Suprapubic skin (tissue), 4 donors: ENCODE data around the gene HDDC3. TPM values are rescaled to one million over a fixed set of nuclear protein-coding genes. Genes with fewer than 3 reads are reported as not detected.
A peak's percentile ranks its signal among the peaks of the same experiment; 100 is the strongest.

Source experiments
- DNase-seq, 2 donors: peaks; one replicate each; pipeline ENCODE4 v3.0.0-alpha.2; 2019; ENCODE audit warnings: low spot score in 2 of 2
- H3K27ac ChIP-seq: fragments of 200-600 bp; sonication (generic); one replicate; pipeline ENCODE4 v1.5.1; 2019
- H3K27me3 ChIP-seq: fragments of 200-600 bp; sonication (generic); one replicate; pipeline ENCODE4 v1.5.1; 2019
- H3K36me3 ChIP-seq: fragments of 200-600 bp; sonication (generic); one replicate; pipeline ENCODE4 v1.5.1; 2019
- H3K4me1 ChIP-seq: fragments of 200-600 bp; sonication (generic); one replicate; pipeline ENCODE4 v1.5.1; 2019
- H3K4me3 ChIP-seq: fragments of 200-600 bp; sonication (generic); one replicate; pipeline ENCODE4 v1.5.1; 2019; ENCODE audit warnings: mild to moderate bottlenecking
- H3K9me3 ChIP-seq: fragments of 200-600 bp; sonication (generic); one replicate; pipeline ENCODE4 v1.5.1; 2019
- CTCF ChIP-seq, 2 donors: fragments of 200-600 bp in 1 of 2; fragments of 450-650 bp in 1 of 2; sonication (generic) in 1 of 2; IDR thresholded peaks; one replicate each; pipeline ENCODE4 v1.5.1; 2016 to 2019; ENCODE audit warnings: antibody characterized with exemption in 2 of 2, mild to moderate bottlenecking in 1 of 2, moderate library complexity in 1 of 2
- EP300 ChIP-seq: sonication (generic); formaldehyde crosslinking; IDR thresholded peaks from one replicate; pipeline ENCODE4 v1.6.1; 2017; ENCODE audit warnings: antibody characterized with exemption
- POLR2A ChIP-seq, 2 donors: fragments of 450-650 bp; IDR thresholded peaks; one replicate each; pipeline ENCODE4 v1.6.1; 2017; ENCODE audit warnings: antibody characterized with exemption in 2 of 2, mild to moderate bottlenecking in 2 of 2, moderate library complexity in 2 of 2
- POLR2AphosphoS5 ChIP-seq, 3 donors: sonication (generic); formaldehyde crosslinking; IDR thresholded peaks; one replicate each; pipeline ENCODE4 v1.6.1; 2017; ENCODE audit warnings: antibody characterized with exemption in 3 of 3
- WGBS: methylation state at CpG from one replicate; pipeline ENCODE4 v1.1.5; 2018; 5-methylcytosine and 5-hydroxymethylcytosine counted together
- total RNA-seq, 4 donors: library from RNA; depleted of rRNA; stranded (reverse); fragments of >200 nt; gene quantifications; one replicate each; pipeline ENCODE4 v1.1.0, GENCODE V29; 2016

HDDC3 gene
- total RNA-seq, 4 donors from 2014 or later, result 13.5 to 119 (median 17.0) TPM

GRCh38 chr15:90892023-90892422 lies 40.3 kb downstream of the HDDC3 start:
- no peak overlapping the region for H3K4me3 ChIP-seq
- no peak for DNase-seq
- no peak overlapping the region for H3K27ac ChIP-seq
- no peak for TF ChIP-seq POLR2AphosphoS5 (IDR thresholded peaks at IDR 0.05)
- no peak for TF ChIP-seq CTCF (IDR thresholded peaks at IDR 0.05)
- no peaks in the 10 kb centered on the region for H3K27me3 ChIP-seq
- no peaks in the 10 kb centered on the region for H3K9me3 ChIP-seq
- peaks cover 63% of the 10 kb centered on the region for H3K36me3 ChIP-seq
- 96% methylated on average over 11 of the region's 11 CpGs for WGBS
- peaks cover 8% of the 10 kb centered on the region for H3K4me1 ChIP-seq

GRCh38 chr15:90891346-90891949 lies 40.9 kb downstream of the HDDC3 start:
- Histone ChIP-seq H3K27me3 (no peaks in the 10 kb centered on the region), H3K36me3 (peaks cover 65% of the 10 kb centered on the region)
- WGBS, result 94% methylated on average over 7 of the region's 8 CpGs

GRCh38 chr15:90890839-90891238 lies 41.5 kb downstream of the HDDC3 start:
- Histone ChIP-seq H3K4me3 (no peak overlapping the region), H3K36me3 (peaks cover 65% of the 10 kb centered on the region), H3K27me3 (no peaks in the 10 kb centered on the region), H3K9me3 (no peaks in the 10 kb centered on the region), H3K4me1 (peaks cover 20% of the 10 kb centered on the region), H3K27ac (no peak overlapping the region)
- TF ChIP-seq CTCF (IDR thresholded peaks at IDR 0.05) (no peak), EP300 (no peak), POLR2A (IDR thresholded peaks at IDR 0.05) (no peak), POLR2AphosphoS5 (IDR thresholded peaks at IDR 0.05) (no peak)
- WGBS, result 89% methylated on average over 9 of the region's 12 CpGs
- DNase-seq, result peak in 1 of 2 donors; percentile 56

More at GRCh38 chr15:90891346-90891949, 40.9 kb downstream of the HDDC3 start:
- peaks cover 14% of the 10 kb centered on the region for H3K4me1 ChIP-seq
- no peak overlapping the region for H3K4me3 ChIP-seq
- no peaks in the 10 kb centered on the region for H3K9me3 ChIP-seq
- DNase-seq, result no peak
- no peak for TF ChIP-seq POLR2A (IDR thresholded peaks at IDR 0.05)
- TF ChIP-seq CTCF (IDR thresholded peaks at IDR 0.05), result no peak
- no peak for TF ChIP-seq POLR2AphosphoS5 (IDR thresholded peaks at IDR 0.05)
- TF ChIP-seq EP300, result no peak
- no peak overlapping the region for H3K27ac ChIP-seq

DNA sequence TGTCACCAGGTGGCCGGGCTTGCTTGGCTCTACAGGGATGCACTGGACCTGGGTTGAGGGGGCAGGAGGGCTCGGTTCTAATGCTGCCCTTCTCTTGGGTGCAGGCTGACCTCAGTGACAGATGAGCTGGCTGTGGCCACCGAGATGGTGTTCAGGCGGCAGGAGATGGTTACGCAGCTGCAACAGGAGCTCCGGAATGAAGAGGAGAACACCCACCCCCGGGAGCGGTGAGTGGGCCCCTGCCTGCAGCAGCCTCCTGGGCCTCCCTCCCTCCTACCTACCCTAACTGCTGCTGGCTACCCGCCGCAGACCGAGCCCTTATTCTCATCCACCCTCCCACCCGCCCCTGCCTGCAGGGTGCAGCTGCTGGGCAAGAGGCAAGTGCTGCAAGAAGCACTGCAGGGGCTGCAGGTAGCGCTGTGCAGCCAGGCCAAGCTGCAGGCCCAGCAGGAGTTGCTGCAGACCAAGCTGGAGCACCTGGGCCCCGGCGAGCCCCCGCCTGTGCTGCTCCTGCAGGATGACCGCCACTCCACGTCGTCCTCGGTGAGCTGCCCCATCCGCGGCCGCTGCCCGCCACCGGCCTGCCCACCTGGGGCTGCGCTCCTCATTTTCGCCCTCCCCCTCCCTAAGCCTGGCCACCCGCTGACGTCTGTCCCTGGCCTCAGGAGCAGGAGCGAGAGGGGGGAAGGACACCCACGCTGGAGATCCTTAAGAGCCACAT lies 42.5 kb downstream of the HDDC3 start:
- TF ChIP-seq POLR2A (IDR thresholded peaks at IDR 0.05), result no peak
- no peak for TF ChIP-seq POLR2AphosphoS5 (IDR thresholded peaks at IDR 0.05)
- no peak for TF ChIP-seq CTCF (IDR thresholded peaks at IDR 0.05)
- no peak for TF ChIP-seq EP300
- no peaks in the 10 kb centered on the region for H3K9me3 ChIP-seq
- peaks cover 60% of the 10 kb centered on the region for H3K36me3 ChIP-seq
- H3K4me1 ChIP-seq, result peaks cover 24% of the 10 kb centered on the region
- H3K4me3 ChIP-seq, result no peak overlapping the region
- no peak overlapping the region for H3K27ac ChIP-seq
- peak in 1 of 2 donors; percentile 55 for DNase-seq
- H3K27me3 ChIP-seq, result no peaks in the 10 kb centered on the region
- 95% methylated on average over 10 of the region's 31 CpGs for WGBS

DNA sequence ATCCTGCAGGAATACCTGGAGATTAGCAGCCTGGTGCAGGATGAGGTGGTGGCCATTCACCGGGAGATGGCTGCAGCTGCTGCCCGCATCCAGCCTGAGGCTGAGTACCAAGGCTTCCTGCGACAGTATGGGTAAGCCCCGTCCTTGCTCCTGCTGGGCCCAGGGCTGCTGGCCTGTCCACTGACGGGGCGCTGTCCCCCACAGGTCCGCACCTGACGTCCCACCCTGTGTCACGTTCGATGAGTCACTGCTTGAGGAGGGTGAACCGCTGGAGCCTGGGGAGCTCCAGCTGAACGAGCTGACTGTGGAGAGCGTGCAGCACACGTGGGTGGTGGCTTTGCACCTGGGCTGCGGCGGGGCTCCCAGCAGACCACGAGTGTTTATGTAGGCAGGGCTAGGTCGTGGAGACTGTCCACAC lies 43.0 kb downstream of the HDDC3 start:
- no peak for DNase-seq
- no peaks in the 10 kb centered on the region for H3K27me3 ChIP-seq
- H3K27ac ChIP-seq, result no peak overlapping the region
- peaks cover 54% of the 10 kb centered on the region for H3K36me3 ChIP-seq
- 93% methylated on average over 14 of the region's 18 CpGs for WGBS
- H3K4me3 ChIP-seq, result no peak overlapping the region
- H3K4me1 ChIP-seq, result peaks cover 30% of the 10 kb centered on the region
- no peak for TF ChIP-seq EP300
- H3K9me3 ChIP-seq, result no peaks in the 10 kb centered on the region
